NCI-H774 (cell line): ENCODE results near the gene VRK2.
A peak's percentile ranks its signal among the peaks of the same experiment; 100 is the strongest.

Experiments
- DNase-seq: peaks from one replicate; lab custom pipeline; 2025; lab: John Stamatoyannopoulos, UW

The VRK2 gene

GRCh38 chr2:58046585-58047372 is at the start of gene VRK2:
Gene VRK2 (plus strand): TSS chr2:58046806. CDS start chr2:58048832, 2,026 bp downstream.
- peak; percentile 92 for DNase-seq

GRCh38 chr2:58006256-58006951 is 40.2 kb upstream of the VRK2 start:
- no peak for DNase-seq

GRCh38 chr2:58006952-58007284 is 39.7 kb upstream of the VRK2 start:
- DNase-seq: no peak

- DNase-seq: no peak
Measured at GRCh38 chr2:58010599-58010998, 36.0 kb upstream of the VRK2 start.

- DNase-seq: no peak
Measured at GRCh38 chr2:58019229-58019628, 27.4 kb upstream of the VRK2 start.

GRCh38 chr2:58025150-58025933 is 21.3 kb upstream of the VRK2 start:
- DNase-seq: no peak

GRCh38 chr2:58027029-58027428 is 19.6 kb upstream of the VRK2 start:
- no peak for DNase-seq

GRCh38 chr2:58030771-58031170 is 15.8 kb upstream of the VRK2 start:
- no peak for DNase-seq

- DNase-seq: no peak
Measured at GRCh38 chr2:58032016-58032763, 14.4 kb upstream of the VRK2 start.

GRCh38 chr2:58032764-58033080 is 13.9 kb upstream of the VRK2 start:
- no peak for DNase-seq

- DNase-seq: no peak
Measured at GRCh38 chr2:58033530-58033929, 13.1 kb upstream of the VRK2 start.

GRCh38 chr2:58035352-58035751 is 11.3 kb upstream of the VRK2 start:
- DNase-seq: no peak

- DNase-seq: no peak
Measured at GRCh38 chr2:58039170-58039611, 7.4 kb upstream of the VRK2 start.

GRCh38 chr2:58042486-58042970 is 4.1 kb upstream of the VRK2 start:
- DNase-seq: peak; percentile 55

- DNase-seq: no peak
Measured at GRCh38 chr2:58044145-58044544, 2.5 kb upstream of the VRK2 start.

GRCh38 chr2:58045580-58046334 is 849 bp upstream of the VRK2 start:
- no peak for DNase-seq

- no peak for DNase-seq
Measured at GRCh38 chr2:58046335-58046584, 346 bp upstream of the VRK2 start.

GRCh38 chr2:58047373-58047935 is 848 bp downstream of the VRK2 start:
- DNase-seq: no peak

- DNase-seq: no peak
Measured at GRCh38 chr2:58047961-58048360, 1.4 kb downstream of the VRK2 start.

GRCh38 chr2:58051445-58051844 is 4.8 kb downstream of the VRK2 start:
- no peak for DNase-seq

- DNase-seq: no peak
Measured at GRCh38 chr2:58052978-58053377, 6.4 kb downstream of the VRK2 start.
